HG03045 (cell line): ENCODE results near the gene CCDC13.
A peak's percentile ranks its signal among the peaks of the same experiment; 100 is the strongest.
"Not testable (repeated sequence)": the region's sequence is repeated elsewhere in the genome, so short reads cannot be mapped to it uniquely, and the experiment has no call there.

Source experiments
- ATAC-seq: cut with Tn5 transposase; IDR thresholded peaks from one replicate; pipeline ENCODE4 v1.9.1; 2021; ENCODE audit warnings: mild to moderate bottlenecking, moderate library complexity; ENCODE audit not compliant: unreplicated experiment

The CCDC13 gene, protein sequence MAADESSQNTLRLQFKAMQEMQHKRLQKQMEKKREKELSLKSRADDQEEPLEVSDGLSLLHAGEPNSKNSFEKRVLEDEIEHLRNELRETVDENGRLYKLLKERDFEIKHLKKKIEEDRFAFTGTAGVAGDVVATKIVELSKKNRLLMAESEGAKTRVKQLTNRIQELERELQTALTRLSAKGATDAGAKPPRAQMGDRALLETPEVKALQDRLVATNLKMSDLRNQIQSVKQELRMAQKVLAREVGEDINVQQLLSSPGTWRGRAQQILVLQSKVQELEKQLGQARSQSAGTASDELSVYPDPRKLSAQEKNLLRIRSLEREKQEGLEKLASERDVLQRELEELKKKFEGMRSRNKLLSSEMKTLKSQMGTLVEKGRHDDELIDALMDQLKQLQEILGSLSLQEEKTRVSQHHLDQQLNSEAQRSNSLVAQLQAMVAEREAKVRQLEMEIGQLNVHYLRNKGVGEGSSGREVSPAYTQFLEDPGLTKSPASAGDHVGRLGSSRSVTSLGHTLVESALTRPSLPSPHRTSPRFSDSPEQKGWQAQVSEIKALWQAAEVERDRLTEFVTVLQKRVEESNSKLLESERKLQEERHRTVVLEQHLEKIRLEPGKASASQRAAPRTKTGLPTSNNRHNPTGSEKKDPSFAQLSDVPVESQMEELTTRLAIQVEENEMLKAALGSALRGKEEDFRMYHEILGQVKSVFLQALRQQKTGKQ

DNA sequence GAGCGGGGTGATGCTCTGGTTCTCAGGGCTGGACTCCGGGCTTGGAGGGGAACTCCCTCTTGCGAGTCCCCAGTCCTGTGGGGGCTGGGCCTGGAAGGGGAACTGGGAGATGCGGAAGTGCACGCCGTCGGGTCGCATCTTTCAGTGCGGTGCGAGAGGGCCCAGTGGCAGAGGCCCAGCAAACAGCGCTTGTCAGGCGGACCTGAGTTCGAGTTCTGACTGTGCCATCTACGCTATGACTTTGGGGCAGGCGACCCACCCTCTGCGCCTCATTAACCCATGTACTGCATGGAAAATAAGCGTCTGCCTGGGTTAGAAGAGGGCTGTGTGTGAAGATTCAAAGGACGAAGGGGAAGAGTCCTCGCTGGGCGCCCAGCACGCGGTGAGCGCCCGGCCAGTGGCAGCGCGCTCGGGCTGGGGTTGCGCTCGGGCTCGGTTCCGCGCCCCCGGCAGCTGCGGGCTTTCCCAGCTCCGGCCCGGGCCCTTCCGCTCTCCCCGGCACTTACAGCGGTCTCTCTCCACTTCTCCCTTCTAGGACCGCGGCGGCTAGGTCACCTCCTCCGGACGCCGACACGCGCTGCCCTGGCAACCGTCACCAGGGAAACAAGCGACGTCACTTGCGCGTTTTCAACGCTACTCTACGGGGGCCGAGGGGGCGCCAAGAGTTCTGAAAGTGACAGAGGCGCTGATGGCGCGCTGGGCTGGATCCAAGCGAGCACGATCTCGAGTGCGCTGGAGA is at the start of gene CCDC13:
Gene CCDC13 (minus strand): TSS at position 584 of the 739 bp plus-strand sequence. CDS start 14,908 bp downstream, outside the sequence.
- ATAC-seq = peak; percentile 99

DNA sequence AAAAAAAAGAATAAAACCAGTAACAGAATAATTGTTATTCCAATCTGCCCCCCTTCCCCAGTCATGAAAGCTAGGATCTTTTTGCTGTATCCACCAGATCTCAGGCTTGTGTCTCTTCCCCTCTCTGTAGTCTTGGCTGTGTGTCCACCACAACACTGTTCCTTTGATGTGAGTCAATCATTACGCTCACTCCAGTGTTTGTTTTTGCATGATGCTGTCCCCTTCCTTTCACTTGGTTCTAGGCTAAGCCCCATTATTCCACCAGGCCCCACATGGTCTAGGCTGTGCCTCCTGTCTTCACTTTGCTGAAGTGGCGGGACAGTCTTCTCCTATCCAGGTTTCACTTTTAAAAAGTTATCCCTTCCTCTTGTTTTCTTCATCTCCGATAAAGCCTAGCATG is 49.8 kb upstream of the CCDC13 start:
- ATAC-seq = no peak

DNA sequence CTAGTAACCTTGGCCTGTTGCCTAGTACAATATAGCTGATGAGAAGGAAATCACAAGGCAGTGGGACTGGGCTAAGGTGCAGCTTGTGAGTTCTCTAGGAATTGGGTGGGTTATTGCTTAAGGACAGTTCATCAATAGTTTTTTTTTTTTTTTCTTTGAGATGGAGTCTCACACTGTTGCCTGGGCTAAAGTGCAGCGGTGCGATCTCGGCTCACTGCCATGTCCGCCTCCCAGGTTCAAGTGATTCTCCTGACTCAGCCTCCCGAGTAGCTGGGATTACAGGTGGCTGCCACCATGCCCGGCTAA is 47.6 kb upstream of the CCDC13 start:
- ATAC-seq = no peak

DNA sequence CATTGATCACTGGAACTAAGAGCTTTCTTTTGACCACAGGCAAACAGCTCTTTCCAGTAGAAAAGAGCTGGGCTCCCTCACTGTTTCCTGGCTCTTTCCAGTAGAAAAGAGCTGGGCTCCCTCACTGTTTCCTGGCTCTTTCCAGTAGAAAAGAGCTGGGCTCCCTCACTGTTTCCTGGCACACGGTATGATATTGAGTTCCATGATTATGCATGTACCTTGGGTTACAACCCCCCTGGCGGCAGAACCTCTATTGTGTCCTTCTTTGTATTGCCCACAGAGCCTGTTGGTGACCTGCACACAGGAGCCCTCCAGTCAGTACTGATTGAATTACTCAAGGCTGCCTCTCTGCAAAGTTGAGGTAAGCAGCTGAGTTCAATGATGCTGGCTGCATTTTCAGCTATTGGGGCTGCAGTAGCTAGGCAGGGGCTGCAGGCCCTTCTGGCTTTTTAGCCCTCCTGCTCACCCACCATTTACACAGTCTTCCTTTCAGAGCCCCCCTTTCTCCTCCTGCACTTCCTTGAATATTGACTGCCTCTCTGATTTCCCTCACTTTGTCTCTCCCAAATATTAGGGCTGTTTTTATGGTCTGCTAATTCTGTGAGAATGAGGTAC is 46.4 kb upstream of the CCDC13 start:
- ATAC-seq = no peak

DNA sequence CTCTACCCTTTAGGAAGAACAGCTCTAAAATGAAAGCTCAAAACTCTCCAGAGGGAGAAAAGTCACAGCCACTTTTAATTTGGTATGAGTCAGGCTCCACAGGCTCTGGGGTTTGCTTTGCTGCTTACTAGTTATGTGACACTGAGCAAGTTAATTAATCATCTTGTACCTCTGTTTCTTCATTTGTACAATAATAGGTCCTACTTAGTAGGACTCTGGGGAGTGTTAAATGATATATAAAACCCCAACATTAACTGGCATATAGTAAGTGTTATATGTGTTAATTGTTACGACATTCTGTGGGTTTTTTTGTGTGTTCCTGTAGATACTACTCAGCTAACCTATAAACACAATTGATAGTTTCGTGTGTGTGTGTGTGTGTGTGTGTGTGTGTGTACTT is 42.8 kb upstream of the CCDC13 start:
- ATAC-seq = no peak

DNA sequence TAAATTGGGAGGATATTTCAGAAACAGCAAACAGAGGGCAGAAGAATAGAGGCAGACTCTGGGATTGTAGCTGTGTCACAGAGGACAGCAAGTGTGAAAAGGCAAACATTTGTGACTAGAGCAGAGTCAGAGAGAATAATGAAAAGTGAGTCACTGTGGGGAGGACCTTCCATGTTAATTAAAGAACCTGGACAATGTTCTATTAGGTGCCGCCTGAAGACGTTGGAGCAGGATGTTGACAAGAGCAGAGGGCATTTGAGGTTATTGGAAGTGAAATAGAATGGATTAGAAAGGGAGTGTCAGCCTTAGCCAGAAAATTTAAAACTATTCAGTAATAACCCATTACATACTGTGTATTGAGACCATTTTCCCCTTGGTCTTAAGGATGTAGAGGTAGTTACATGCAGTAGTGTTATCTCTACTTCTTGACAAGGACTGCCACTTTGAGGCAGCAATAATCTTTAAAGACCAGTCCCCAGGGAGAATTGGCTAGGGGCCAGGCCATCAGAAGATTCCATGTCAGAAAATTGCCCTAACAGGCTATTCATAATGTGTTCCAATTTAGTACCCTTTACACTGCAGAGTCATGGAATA is 42.0 kb upstream of the CCDC13 start:
- ATAC-seq = no peak

DNA sequence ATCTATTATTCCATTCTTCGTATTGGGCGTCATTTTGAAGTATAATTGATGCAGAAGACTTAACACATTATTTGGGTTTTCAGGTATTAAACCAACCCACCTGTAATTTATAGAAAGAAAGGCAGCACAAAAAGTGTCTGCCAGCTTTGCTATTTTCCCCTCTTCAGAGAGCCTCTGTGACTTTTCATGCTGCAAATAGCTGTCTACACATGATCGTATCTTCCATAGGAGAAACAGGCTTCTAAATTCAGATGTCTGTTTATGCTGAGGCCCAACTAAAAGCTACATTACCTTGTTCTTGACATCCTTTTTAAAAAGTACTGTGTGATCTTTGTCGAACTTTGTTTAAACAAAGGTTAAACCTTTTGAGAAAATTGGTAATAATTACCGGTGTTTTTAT is 41.2 kb upstream of the CCDC13 start:
- no peak for ATAC-seq

DNA sequence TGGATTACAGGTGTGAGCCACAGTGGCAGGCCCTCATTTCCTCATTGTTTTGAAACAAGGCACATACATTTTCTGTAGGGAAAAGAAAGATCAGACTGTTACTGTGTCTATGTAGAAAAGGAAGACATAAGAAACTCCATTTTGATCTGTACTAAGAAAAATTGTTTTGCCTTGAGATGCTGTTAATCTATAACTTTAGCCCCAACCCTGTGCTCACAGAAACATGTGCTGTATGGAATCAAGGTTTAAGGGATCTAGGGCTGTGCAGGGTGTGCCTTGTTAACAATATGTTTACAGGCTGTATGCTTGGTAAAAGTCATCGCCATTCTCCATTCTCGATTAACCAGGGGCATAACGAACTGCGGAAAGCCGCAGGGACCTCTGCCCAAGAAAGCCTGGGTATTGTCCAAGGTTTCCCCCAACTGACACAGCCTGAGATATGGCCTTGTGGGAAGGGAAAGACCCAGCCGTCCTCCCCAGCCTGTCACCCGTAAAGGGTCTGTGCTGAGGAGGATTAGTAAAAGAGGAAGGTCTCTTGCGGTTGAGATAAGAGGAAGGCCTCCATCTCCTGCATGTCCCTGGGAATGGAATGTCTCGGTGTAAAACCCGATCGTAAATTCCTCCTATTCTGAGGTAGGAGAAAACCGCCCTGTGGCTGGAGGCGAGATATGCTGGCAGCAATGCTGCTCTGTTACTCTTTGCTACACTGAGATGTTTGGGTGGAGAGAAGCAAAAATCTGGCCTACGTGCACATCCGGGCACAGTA is 38.2 kb upstream of the CCDC13 start:
- ATAC-seq = not testable (repeated sequence)

DNA sequence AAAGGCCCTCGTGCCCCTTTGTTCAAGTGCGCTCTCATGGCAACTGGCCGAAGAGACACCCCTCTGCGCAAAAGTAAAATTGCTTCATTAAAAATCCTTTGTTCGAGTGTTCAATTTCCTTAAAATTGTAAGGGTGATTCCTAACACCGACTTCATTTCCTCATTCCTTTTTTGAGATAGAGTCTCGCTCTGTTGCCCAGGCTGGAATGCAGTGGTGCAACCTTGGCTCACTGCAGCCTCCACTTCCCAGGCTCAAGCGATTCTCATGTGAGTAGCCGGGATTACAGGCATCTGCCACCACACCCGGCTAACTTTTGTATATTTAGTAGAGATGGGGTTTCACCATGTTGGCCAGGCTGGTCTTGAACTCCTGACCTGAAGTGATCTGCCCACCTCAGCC is 37.7 kb upstream of the CCDC13 start:
- not testable (repeated sequence) for ATAC-seq

DNA sequence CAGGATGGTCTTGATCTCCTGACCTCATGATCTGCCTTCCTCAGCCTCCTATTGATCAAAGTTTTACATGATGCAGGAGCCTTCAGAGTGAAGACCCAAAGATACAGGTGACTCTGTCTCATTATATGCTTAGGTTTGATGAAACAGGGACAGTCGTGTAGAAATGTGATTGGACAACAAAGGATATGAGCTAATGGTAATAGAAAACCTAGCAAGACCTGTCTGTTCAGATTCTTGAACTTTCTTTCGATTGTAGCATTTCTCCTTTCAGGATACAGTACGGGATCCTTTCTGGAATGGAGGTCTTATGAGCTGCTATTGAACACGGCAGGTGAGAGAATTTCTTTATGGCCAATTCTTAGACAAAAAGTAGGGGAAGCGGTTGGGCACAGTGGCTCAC is 36.1 kb upstream of the CCDC13 start, which contains the start of gene ACKR2:
Gene ACKR2 (plus strand): TSS at position 244 of the 400 bp plus-strand sequence. CDS start 55,058 bp downstream, outside the sequence.
- ATAC-seq = no peak

DNA sequence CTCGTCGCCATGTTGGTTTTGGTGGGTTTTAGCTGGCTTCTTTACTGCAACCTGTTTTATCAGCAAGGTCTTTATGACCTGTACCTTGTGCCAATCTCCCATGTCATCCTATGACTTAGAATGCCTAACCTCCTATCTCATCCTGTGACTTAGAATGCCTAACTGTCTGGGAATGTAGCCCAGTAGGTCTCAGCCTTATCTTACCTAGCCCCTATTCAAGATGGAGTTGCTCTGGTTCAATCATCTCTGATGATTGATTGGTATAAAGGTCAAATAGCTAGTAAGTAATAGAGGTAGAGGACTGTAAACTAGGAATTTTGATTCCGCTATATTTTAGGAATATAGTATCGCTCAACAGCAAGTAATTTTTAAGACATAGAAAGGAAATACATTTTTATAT is 34.9 kb upstream of the CCDC13 start:
- no peak for ATAC-seq

DNA sequence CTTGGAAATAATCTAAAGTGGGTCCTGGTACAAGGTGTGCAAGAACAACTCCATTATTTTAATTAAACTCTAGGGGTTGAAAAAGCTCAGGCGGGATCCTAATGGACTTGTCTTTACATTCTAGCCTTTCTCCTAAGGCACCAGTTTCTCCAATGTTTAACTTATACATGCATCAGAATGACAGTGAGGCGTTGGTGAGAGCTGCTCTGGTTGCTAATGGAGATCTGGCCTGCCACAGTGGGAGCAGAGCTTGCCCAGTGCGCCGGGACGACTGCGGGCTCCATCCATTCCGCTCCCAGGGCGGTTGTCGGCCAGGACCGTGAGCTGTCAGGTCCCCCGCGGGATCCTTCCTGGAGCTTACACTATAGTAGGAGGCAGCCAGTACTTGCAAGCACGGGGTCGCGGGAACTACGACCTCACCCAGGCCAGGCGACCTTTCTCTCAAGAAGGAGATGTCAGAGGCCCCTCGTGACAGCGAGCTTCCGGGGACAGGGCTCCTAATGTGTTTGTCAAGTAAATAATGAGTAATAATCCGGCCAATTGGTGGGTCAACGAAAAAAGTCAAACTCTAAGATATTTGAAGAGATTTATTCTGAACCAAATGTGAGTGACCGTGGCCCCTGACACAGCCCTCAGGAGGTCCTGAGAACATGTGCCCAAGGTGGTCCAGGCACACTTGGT is 32.2 kb upstream of the CCDC13 start:
- no peak for ATAC-seq

DNA sequence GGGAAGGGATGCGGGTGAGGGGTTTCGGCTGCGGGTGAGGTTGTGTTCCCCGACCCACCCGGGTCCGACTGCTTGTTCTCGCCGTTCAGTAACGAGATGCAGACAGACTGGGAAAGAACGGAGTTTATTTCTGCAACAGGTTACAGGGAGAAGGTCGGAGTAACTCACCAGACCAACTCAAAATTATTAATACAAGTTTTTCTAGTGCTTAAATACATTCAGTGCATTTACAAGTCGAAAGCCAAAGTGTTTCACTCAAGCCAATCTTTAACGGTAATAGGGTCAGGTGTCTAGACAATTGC is 31.7 kb upstream of the CCDC13 start:
- peak; percentile 21 for ATAC-seq

DNA sequence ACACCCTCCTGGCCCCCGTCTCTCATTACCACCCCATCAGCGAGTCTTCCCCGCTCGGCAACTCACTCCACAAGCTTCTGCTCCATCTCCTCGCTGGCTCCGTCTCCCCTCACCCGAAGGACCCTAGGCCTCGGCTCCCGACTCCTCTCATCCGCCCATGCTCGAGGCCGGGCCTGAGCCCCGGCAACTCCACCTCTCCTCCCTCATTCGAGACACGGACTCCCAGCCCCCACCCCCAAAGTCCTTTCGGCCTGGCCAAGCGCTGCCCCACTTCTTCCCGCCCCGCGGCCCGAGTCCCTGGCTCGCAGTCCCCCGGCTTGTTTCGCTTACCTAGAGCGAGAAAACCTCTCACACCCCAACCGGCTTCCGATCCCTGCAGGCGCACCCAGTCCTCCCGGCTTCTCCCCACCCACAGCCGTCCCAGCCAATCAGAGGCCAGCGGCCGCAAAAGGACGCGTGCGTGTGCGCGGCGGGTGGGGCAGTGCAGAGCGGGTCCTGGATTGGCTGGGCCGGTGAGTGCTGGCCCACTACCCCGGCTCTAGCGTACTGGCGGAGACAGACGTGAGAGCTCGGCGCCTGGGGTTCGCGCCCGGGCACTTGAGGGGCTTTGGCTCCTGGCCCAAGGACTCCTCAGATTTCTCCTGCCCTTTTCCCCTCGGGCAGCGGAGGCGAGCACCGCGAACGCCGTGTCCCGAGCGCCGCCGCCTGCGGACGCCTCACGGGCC is 31.2 kb upstream of the CCDC13 start, which contains the start of gene HIGD1A:
Gene HIGD1A (minus strand): TSS at position 385 of the 725 bp plus-strand sequence. CDS start 10,237 bp downstream, outside the sequence.
- ATAC-seq = peak; percentile 99

DNA sequence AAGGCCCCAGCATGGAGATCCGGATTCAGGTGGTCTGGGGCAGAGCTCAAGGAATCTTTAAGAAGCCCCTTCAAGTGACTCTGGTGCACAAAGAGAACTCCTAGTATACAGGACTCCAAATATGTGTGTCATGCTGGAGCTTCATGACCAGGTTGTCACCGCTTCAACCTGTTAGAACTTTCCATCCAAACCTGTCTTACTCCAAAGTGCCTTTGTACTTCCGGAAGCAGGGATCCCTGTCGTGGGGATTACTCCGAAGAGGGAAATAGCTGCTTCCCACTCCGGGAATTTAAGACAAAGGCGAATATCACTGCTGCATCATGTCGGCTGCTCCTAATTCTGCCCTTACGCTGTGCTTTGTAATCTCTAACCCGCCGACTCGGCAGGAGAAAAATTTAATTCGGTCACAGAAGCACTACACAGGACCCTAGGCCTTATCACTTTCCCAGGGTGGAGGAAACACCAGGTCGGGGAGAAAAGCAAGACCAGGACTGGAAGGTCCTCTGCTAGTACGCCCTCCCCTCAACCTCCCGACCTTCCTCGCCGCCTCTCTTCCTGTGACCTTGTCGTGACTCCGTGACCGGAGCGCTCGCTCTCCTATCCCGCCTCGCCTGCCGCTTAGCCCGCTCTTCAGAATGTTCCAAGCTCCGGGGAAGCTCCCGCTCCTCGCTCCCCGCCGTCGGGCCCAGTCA is 30.5 kb upstream of the CCDC13 start:
- ATAC-seq = peak; percentile 23

DNA sequence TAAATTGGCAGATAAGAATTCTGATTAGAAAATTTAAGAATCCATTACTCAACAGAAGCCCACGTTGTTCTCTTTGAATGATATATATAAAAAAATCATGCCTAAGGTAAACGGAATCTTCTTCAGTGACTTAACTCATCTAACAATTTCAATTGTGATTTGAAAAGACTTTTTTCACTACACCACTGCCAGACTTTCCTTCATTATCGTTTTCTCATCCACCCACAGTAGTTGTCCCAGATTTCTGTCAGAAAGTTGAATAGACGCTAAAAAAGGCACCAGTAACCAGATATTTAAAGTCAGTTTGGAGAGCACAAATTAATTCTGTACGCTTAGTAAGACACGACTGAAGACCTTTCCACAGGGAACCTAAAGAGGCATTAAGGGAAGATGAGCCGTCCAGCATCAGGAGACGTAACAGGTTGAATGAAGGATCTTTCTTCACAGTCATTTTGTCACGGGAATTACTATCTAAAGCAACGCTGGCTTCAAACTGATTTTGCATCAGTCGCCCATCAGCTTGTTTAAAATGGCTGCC is 29.9 kb upstream of the CCDC13 start:
- no peak for ATAC-seq

DNA sequence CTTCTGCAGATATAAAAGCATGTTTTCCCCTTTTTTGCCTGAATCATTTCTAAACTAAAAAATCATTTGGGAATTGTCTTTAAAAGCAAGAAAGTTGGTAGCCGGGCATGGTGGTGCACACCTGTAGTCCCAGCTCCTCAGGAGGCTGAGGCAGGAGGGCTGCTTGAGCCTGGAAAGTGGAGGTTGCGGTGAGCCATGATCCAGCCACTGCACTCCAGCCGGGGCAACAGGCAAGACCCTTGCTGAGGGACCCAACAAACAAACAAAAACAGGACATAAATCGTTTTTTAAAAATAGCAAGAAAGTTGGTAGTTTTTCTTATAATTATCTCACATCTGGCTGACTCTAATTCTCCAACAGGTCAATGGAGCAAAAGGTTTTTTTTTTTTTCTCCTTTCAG is 28.7 kb upstream of the CCDC13 start:
- ATAC-seq = no peak

DNA sequence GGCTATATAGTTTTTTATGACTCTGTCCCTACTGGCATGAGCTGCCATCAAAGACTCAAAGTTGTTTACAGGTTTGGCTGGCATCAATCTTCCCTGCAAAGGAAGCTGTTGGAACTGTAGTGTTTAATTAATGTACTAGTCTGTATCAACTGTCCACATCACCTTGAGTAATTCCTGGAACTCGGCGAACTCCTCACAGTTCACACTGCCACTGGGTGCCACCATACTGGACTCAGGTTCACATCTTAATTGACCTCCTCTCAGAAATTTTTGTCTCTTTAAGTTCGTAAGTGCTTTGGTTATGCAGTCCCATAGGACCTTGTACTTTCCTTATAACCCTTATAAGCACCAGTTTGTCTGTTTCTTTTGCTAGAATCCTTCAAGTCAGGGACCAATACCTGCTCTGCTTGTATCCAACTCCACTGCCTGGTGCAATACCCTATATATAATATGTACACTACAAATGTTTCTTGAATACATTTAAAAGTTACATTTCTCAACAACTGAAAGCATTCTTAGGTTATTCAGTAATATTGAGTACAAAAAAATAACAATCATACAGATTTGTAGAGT is 28.1 kb upstream of the CCDC13 start:
- no peak for ATAC-seq
